Transverse colon (tissue), 4 donors: ENCODE data around the gene CBY2.

Source experiments
- CTCF ChIP-seq, 5 experiments: fragments of 200-600 bp in 3 of 5; fragments of 450-650 bp in 2 of 5; sonication (generic) in 3 of 5; IDR thresholded peaks; 1 replicate in 2 of 5; 2 replicates in 3 of 5; pipeline ENCODE4 v1.5.1; 2016 to 2017; ENCODE audit warnings: antibody characterized with exemption in 5 of 5, inconsistent platforms in 3 of 5, mild to moderate bottlenecking in 2 of 5, moderate library complexity in 1 of 5
- POLR2A ChIP-seq: fragments of 450-650 bp; IDR thresholded peaks from one replicate; pipeline ENCODE4 v1.6.1; 2016; ENCODE audit warnings: antibody characterized with exemption, mild to moderate bottlenecking, moderate library complexity
- POLR2AphosphoS5 ChIP-seq, 3 donors: sonication (generic); formaldehyde crosslinking; IDR thresholded peaks; one replicate each; pipeline ENCODE4 v1.6.1; 2016; ENCODE audit warnings: antibody characterized with exemption in 3 of 3

- TF ChIP-seq CTCF (IDR thresholded peaks at IDR 0.05) (no peak), POLR2AphosphoS5 (IDR thresholded peaks at IDR 0.05) (no peak), POLR2A (no peak)
Measured at GRCh38 chr13:45732916-45733315, 30.8 kb downstream of the CBY2 start.
